NCI-H460 (cell line): ENCODE data around the gene CNTFR. TPM values are rescaled to one million over a fixed set of nuclear protein-coding genes. Genes with fewer than 3 reads are reported as not detected.
"Not testable (repeated sequence)": the region's sequence is repeated elsewhere in the genome, so short reads cannot be mapped to it uniquely, and the experiment has no call there.

ENCODE experiments used
- DNase-seq: peaks from one replicate; pipeline ENCODE4 v3.0.0-alpha.2; 2016; ENCODE audit warnings: low read depth; ENCODE audit errors: extremely low read depth
- total RNA-seq: library from RNA; depleted of rRNA; stranded (reverse); fragments of >200 nt; shearing (Covaris generic); gene quantifications from 2 replicates; pipeline ENCODE4 v1.2.3, GENCODE V29; 2014

The CNTFR gene
- total RNA-seq, 1 experiment from 2014 or later, result not detected

GRCh38 chr9:34546102-34546833 lies 43.3 kb downstream of the CNTFR start:
- no peak for DNase-seq

GRCh38 chr9:34545497-34545896 lies 44.0 kb downstream of the CNTFR start:
- no peak for DNase-seq

- DNase-seq, result no peak
Observed at GRCh38 chr9:34544035-34544434, 45.5 kb downstream of the CNTFR start.

DNA sequence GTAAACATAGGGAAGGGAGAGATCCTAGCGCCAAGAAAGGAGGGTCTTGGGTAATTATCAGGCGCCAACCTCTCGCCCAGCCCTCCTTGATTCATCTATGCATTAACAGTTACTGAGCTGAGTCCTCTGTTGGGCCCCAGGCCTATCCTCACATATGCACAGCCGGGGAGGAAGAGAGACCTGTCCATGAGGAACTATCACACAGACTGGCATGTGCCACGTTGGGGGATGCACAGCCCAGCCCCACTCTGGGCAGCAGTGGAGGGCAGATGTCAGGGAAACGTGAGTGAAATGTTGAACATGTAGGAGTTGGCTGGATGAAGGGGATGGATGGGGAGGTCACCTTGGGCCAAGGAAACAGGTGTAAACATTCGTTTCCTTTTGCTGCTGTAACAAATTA lies 48.0 kb downstream of the CNTFR start:
- DNase-seq, result no peak

- DNase-seq, result no peak
Observed at GRCh38 chr9:34540827-34541226, 48.7 kb downstream of the CNTFR start.

DNA sequence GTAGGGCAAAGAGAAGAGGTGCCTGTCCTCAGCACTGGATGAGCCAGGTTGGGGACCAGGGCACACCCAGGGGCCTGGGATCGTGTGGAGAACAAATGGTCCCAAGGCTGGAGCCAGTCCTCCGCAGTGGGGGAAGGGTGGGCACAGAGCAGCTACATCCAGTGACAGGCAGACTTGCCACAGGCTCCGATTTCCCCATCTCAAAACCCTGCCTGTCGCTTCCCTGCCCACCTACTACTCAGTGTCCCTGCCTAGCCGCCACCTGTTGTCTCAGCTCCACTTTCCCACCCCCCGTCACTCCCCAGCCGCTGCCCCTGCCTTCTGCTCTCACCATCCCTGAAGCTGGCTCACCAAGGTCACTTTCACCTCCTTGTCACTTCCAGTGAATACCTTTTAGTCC lies 52.8 kb downstream of the CNTFR start:
- no peak for DNase-seq

GRCh38 chr9:34532041-34532440 lies 57.5 kb downstream of the CNTFR start:
- not testable (repeated sequence) for DNase-seq

DNA sequence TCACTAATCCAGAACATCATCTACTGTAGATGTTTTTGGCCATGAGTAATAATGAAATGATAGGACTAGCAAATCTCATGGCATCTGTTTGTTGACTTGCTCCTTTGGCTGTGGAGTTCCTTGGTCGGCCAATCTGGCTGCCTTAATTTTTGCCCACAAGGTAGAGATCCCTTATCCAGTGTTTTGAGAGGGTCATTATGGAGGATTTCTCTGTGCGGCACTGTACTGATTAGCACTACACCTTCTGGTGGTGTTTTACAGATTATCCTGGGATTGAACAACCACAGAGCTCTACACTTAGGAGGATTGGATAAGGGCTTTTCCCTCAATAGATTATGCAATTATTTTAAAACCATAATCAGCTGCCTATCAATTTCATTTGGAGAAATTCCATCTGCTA lies 63.5 kb downstream of the CNTFR start:
- no peak for DNase-seq

GRCh38 chr9:34524349-34524748 lies 65.2 kb downstream of the CNTFR start:
- no peak for DNase-seq

GRCh38 chr9:34522971-34523797 lies 66.3 kb downstream of the CNTFR start, which contains the start of gene ENHO:
Gene ENHO, minus strand, starts transcription at chr9:34522990. Its CDS starts 1,295 bp downstream, at chr9:34521695.
- DNase-seq, result peak; percentile 73

- DNase-seq, result no peak
Observed at GRCh38 chr9:34522091-34522887, 67.2 kb downstream of the CNTFR start.

DNA sequence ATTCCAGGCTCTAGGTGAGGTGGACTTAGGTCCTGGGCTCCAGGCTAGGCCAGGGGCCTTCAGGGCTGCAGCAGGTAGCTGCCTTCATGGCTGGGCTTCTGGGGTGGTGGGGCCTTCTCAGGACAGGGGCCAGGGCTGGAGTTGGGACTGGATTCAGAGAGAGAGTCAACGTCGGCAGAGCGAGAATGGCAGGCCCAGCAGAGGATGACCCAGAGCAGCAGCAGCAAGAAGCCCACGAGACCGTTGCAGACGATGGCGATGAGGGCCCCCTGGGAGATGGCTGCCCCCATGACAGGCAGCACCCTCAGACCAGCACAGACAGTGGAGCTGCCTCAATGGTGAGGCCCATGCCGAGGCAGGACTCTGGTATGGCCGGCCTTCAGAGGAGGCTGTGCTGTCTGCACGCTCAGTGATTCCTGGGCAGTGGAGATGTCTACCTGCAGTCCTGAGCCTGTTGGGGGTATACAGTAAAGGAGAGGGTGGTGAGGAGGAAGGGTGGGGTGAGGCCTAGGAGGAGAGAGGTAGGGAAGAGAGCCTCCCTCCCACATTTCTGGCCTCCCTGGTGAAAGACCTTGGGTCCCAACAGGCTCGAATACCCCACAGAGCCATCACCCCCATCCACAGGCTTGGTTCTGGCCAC lies 68.0 kb downstream of the CNTFR start:
- no peak for DNase-seq

DNA sequence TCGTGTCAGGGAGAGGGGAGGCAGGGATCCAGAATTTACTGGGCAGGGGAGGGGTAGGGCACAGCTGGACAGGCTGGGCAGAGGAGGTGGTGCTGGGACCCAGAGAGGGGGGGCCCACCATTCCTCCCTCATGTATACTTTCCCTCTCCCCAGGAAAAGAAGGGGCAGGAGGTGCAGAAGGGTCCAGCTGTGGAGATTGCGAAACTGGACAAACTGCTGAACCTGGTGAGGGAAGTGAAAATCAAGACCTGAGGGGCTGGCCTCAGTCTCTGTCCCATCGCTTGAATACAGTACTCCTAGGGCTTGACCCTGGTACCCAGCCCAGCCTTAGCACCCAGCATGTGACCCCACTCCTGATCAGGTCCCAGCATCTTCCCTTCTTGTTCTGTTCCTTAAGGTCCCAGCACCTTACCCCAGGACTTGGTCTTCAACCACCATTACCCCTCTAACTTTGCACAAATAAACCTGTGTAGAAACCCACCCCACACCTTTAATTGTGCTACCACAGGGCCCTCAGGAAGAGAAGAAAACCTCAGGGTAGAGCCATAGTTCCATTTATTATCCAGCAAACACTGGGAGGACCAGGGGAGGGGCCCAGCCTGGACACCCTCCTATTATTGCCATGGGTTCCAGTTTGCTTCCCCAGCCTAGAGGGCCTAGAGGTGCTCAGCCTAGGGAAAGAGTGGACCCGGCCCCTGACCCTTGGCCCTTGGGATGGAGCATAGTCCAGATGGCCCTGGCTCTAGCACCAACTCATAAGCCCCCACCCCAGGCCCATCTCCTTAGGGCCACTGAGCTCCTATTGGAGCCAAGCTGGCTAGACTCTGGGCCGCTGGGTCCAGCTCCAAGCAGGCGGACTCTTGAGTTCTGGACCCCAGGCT lies 68.8 kb downstream of the CNTFR start:
- no peak for DNase-seq

GRCh38 chr9:34520096-34520495 lies 69.4 kb downstream of the CNTFR start:
- no peak for DNase-seq

DNA sequence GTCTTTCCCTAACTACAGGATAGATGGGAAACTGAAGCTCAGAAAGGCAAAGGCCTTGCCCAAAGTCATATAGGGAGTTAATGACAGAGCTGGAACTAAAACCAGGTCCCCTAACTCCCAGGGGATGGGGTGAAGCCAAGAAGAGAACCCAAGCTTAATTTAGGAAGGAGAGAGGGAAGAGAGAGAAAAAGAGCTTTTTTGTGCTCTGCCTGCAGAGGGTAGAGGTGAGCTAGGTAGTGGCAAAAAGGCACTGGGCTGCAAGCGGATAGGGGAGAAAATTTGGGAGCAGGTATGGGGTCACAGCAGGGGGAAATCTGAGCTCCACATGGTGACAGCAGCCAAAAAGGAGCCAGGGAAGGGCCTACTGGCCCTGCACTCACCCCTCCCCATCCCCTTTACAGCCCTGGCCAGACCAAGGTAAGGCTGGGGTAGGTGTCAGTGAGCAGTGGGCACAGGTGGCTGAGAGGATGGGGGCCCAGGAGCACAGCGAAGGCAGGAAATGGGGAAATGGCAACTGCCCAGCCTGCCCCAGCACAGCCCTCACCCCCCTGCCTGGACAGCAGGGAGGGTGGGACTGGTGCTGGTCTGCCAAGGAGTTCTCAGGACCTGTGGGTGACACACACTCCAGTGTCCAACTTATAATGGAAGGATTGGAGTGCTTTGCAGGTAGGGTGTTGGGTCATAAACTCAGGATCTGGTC lies 70.1 kb downstream of the CNTFR start:
- no peak for DNase-seq

DNA sequence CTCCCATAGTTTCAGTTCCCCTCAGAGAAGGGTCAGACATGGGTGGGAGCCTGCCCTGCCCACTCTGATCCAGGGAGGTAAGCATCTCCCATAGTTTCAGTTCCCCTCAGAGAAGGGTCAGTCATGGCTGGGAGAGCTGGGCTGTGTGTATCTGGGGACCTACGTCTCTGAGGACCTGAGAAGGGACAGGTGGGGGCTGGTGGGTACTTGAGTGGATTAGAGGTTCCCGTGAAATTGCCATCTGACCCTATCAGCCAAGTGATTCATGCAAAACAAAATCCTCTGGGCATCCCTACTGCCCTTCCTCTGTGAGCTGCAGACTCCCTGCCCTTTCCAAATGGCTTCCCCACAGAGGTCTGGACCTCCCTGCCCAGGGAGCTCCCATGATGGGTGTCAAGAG lies 70.6 kb downstream of the CNTFR start:
- no peak for DNase-seq

DNA sequence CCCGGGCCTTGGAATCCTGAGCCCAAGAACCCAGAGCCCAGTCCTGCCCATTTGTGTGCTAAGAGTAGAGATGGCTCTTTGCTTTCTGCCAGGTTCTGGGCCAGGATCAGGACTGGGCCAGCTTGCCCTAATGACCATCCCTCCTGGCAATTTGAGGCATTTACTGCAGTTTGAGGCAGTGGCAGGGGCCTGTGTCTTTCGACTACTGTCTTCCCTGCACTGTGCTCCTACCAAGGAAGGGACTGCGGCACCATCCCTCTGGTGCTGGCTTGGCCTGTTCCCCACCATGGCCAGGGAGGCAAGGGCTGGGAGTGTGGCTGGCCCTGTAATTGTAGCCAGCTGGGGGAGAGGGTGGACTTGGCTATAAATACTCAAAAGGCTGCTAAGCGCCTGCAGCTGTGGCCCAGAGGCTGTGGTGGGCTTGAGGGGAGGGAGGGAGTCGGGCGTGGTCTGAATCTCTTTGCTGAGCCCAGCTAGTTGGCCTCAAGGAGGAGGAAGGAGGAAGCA lies 71.4 kb downstream of the CNTFR start:
- no peak for DNase-seq

- DNase-seq, result no peak
Observed at GRCh38 chr9:34517185-34517584, 72.3 kb downstream of the CNTFR start.

- no peak for DNase-seq
Observed at GRCh38 chr9:34515959-34516358, 73.6 kb downstream of the CNTFR start.
